NCI-H2227 (cell line): ENCODE results near the gene IL1RAPL1.

ENCODE experiments used
- DNase-seq: peaks from one replicate; lab custom pipeline; 2025; ENCODE audit not compliant: unreplicated experiment; lab: John Stamatoyannopoulos, UW

IL1RAPL1 gene

DNA sequence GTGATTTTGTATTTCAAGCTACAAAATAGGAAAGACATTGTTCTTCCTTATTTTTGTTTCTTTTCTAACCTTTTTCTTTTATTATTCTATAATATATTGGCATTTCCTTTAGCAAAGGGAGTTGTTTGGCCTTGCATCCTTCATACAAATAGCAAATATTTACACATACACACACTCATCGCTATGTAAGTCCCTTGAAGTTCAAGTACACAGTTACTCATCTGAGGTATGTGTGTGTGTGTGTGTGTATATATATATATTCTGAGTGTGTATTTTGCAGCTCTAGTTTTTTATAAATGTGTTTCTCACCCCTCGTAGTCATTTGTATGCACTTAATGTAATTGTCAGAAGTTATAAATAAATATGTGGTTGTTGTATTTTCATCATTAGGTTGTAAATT lies 903.4 kb downstream of the IL1RAPL1 start:
- no peak for DNase-seq

DNA sequence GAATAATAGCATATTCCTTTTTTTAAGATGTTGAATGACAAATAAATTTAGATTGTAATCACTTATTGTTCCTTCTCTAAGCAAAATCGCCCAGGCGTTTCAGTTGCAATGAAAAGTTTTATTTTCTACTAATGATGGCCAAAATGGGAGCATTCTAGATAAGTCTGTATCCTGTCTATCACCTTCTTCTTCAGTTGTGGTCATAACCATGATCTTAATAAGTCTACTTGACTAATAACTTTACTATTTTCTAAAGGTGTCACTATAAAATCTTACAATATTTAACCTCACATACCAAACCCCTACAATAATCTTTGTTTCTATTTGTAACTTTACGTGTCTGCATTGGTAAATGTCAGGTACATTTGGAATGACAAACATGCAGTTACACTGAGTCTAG lies 904.4 kb downstream of the IL1RAPL1 start:
- no peak for DNase-seq

DNA sequence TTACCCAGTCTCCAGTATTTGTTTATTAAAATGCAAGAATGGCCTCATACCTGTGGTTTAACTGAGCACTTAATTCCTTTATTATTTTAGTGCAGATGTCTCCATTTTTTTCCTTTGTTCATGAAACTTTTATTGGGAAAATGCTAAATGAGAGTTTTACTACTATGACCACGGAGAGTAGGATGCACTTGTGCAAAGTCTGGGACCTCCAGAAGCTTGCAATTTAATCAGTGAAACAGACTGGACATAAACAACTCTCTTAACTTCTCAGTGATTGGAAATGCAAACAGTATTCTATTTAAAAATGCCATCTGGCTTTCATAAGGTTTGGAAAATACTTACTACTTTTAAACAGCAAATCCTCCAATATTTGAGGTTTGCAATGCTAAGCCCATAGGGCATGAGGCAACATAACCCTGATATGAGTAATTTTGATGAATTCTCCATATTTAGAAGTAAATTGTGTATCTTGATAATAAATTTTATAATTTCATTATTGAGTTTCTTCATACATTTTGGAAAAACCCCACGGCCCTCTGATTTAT lies 909.5 kb downstream of the IL1RAPL1 start:
- DNase-seq: no peak

DNA sequence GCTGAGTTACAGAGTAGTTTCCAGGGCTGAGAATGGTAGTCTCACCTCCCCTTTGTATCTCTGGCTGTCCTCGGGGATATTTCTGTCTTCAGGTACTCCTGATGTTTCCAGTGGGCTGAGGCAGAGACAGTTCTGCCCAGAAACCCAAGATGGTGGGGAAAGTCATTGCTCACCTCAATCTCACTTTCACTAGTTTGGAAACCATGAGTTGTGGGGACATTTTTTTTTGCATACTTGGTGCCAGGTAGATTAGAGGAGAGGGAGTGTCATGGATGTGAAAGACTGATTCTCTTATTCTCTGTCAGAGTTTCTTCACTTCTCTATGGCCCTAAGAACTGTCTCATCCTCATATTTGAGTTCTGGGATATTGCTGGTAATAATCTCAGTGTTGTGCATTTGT lies 919.5 kb downstream of the IL1RAPL1 start:
- DNase-seq: no peak

DNA sequence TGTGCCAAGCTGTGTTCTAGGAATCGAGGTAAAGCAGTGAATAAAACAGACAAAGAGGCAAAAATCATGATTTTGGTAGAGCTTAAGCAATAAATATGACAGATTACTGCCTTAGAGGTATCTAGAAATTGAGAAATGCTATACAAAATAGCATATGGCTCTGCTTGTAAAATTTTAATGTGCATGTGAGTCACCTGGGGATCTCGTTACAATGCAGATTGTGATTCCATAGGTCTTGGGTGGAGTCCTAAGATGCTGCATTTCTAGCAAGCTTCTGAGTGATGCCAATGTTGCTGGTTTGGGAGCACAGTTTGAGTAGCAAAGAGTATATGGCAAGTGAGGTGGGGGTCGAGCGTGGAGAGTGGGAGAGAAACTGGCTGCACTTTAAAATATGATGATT lies 930.9 kb downstream of the IL1RAPL1 start:
- no peak for DNase-seq

DNA sequence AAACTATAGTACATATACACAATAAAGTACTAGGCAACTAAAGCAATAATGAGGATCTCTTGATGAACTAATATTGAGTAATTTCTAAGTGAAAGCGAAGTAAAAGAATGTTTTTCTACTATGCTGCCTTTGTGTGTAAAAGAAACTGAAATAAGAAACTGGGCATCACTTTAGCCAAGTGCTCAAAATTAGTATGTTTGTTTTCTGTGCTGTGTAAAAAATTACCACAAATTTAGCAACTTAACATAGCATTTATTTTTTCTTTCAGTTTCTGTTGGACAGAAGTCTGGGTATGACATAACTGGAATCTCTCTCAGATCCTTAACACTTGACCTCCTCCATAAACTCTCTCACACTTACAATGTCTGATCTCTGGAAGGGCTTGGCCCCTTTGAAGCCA lies 941.0 kb downstream of the IL1RAPL1 start:
- no peak for DNase-seq

GRCh38 chrX:29530501-29530900 lies 943.3 kb downstream of the IL1RAPL1 start:
- DNase-seq: no peak

DNA sequence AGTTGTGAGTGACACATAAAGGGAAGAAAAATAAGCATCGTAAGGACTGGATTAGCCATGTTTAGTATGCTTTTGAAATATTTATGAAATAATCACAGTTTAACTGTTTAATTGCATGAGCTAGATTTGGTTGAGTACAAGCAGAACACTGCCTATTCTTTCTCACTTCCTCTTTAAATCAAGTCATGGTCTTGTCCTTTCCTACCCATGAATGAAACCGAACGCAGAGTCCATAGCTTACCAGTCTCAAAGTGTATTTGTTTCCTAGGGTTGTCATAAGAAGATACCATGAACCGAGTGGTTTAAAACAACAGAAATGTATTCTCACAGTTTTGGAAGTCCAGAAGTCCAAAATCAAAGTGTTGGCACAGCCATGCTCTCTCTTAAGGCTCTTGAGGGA lies 944.1 kb downstream of the IL1RAPL1 start:
- no peak for DNase-seq

DNA sequence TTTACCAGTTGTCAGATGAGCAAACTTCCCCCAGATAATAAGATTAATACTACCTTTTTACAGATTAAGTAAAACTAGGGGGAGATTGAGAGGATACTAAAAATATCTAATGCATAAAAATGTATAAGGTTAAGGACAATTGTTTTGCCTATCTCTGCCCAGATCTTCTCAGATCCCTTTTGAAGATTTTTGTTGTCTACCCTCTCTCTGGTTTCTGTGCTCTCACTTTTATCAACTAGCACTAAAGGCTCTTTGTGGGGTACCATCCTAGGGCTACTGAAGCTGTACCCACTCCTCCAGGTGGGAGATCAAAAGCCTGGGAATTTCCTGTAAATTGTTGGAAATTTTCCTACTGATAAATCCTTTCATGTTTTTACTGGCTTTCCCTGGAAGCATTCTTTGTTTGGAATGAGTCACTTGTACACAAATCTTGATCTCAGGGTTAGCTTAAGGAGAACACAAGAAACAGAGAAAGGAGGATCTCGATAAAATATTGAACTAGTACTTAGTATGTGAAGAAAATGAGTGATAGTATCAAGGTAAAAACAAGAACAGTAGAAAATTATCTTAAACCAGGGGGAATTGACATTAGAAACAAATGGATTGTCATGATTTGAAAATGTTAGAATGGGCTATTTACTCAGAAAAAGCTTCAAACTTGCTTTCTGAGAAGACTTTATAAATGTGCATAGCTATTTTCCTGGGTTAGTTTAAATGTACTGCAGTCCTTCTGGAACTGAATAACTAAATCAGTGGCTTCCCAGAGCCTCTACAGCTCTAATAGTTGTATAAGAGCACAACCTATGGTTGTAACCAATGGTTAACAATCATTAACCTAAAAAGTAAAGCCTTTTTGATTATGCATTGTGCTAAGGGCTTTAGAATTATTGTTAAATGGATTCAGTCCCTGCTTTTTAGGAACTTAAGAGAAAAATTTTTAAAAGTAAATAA lies 948.2 kb downstream of the IL1RAPL1 start:
- DNase-seq: no peak

DNA sequence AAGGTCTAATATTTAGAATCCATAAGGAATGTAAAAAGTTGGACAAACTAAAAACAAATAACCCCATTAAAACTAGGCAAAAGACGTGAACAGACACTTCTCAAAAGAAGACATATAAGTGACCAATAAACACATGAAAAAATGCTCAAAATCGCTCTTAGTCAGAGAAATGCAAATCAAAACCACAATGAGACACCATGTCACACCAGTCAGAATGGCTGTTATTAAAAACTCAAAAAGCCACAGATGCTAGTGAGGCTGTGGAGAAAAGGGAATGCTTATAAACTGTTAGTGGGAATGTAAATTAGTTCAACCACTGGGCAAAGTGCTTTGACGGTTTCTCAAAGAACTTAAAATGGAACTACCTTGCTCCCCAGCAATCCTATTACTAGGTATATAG lies 953.8 kb downstream of the IL1RAPL1 start:
- DNase-seq: no peak

- no peak for DNase-seq
These were observed 954.9 kb downstream of the IL1RAPL1 start for GRCh38 chrX:29542152-29542551.

- DNase-seq: no peak
These were observed 958.6 kb downstream of the IL1RAPL1 start for GRCh38 chrX:29545878-29546277.

GRCh38 chrX:29547877-29548276 lies 960.6 kb downstream of the IL1RAPL1 start:
- no peak for DNase-seq

GRCh38 chrX:29553542-29553941 lies 966.3 kb downstream of the IL1RAPL1 start:
- no peak for DNase-seq

DNA sequence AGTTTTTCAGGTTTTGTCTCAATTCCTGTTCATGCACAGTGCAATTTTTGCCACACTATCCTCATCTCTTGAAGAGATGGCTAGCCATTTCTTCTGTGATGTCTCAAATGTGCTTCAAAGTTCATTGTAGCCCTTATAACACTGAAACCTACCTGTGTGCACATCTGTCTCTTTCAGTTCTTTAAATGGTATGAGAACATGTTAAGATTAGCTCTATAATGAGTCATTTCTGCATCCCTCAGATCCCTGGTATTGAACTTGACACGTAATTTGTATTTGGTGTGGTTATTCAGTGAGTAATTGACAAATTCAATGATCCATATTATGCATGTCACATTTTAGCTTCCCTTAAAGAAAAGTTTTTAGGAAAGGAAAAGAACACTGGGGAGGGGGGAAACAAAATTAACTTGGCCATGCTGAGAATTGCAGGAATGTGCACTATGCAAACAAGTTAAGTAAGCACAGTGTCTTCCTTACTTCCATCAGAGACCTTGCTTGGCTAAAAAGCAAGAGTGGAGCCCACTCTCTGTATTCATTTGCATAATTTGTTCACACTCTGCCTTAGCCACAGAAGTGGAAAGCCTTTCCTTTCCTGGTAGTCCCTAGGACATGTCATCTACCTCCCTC lies 968.3 kb downstream of the IL1RAPL1 start:
- DNase-seq: no peak

DNA sequence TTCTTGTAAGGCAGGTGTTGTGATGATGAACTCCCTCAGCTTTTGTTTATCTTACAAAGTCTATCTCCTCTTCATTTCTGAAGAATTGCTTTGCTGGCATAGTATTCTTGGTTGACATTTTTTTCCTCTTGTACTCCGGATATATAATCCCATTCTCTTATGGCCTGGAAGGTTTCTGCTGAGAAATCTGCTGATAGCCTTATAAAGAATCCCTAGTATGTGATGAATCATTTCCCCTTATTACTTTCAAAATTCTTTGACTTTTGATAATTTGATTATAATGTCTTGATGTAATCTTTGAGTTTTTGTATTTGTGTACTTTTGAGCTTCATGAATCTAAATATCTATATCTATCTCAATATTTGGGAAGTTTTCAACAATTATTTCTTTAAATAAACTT lies 972.8 kb downstream of the IL1RAPL1 start:
- no peak for DNase-seq

GRCh38 chrX:29561417-29561816 lies 974.2 kb downstream of the IL1RAPL1 start:
- DNase-seq: no peak

DNA sequence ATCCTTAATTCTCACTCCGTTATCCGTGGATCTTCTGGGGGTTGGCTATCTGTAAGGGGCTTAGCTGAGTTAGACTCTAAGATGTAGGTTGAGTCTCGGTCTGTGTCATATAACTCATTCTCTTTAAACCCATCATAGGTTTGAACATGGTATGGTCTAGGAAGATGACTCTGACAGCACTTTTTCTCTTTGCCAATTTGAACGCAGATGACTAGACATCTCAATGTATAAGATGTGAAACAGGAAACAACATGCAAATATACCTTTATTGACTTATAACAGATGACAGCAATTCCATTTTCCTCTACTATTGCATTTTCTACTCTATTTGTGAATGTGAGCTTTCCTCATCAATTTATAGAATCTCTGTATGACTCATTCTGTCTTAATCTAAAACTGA lies 993.3 kb downstream of the IL1RAPL1 start:
- no peak for DNase-seq

DNA sequence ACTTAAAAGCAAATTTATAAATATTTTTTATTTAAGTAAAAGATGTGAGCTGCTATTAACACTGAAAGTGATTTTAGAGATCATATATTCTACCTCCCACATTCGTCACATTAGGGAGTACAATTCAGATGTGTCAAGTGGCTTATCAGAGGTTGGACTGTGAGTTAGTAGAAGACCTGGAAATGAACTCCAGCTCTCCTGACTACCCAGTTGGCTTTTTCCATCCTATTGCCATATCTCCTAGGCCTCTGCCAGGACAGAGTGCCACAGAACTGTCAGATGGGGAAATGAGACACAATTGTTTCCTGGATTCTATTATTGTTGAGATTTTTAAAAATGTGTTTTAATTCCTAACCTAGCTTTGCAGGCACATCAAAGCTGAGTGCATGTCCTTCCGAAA lies 994.0 kb downstream of the IL1RAPL1 start:
- no peak for DNase-seq

GRCh38 chrX:29587107-29587506 lies 999.9 kb downstream of the IL1RAPL1 start:
- no peak for DNase-seq

DNA sequence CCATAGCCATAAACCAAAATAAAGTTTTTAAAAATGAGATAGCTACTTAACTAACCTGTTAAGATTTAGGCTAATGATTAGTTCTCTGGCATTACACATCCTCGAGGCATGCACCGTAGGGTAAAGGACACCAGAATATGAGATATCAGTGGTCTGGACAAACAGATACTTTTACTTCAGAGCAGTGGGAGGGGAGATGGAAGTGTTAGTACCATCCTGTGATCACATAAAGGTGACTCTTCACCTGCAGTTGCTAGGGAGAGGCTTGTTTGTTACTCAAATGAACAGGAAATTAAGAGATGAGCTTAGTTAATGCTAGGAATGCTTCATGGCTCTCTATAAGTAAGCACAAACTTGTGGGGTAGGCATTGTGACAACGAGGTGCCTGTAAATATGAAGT lies 1003.7 kb downstream of the IL1RAPL1 start:
- no peak for DNase-seq

DNA sequence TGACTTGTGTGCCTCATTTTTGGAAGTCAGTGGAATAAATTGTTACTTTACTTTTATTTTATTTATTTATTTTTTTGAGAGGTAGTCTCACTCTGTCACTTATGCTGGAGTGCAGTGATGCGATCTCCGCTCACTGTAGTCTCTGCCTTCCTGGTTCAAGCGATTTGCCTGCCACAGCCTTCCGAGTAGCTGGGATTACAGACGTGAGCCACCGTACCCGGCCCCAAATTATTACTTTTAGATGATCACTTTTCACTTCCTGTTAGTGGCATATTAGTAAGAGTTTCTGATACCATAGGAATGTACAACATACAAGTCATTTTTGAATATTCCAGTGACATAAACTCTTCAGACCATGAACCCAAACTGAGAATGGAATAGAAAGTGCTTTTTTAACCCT lies 1017.1 kb downstream of the IL1RAPL1 start:
- DNase-seq: no peak
